Vagina (tissue), 2 donors: Measurements from ENCODE around the gene C6orf15.

Experiments used
- POLR2A ChIP-seq, 2 donors: fragments of 450-650 bp; IDR thresholded peaks; one replicate each; pipeline ENCODE4 v1.6.1; 2017; ENCODE audit warnings: antibody characterized with exemption in 2 of 2, mild to moderate bottlenecking in 2 of 2, moderate library complexity in 2 of 2
- POLR2AphosphoS5 ChIP-seq, 2 donors: sonication (generic); formaldehyde crosslinking; IDR thresholded peaks; one replicate each; pipeline ENCODE4 v1.9.0; 2017; ENCODE audit warnings: antibody characterized with exemption in 2 of 2, mild to moderate bottlenecking in 2 of 2, low read depth in 1 of 2; ENCODE audit not compliant: insufficient read depth in 1 of 2
- TF ChIP-seq, protein P1 (sequence below), 3 experiments: fragments of 450-650 bp in 2 of 3; fragments of 200-600 bp in 1 of 3; sonication (generic) in 1 of 3; IDR thresholded peaks; one replicate each; pipeline ENCODE4 v1.5.1; 2017 to 2019; ENCODE audit warnings: antibody characterized with exemption in 3 of 3, mild to moderate bottlenecking in 2 of 3, moderate library complexity in 2 of 3

DNA sequence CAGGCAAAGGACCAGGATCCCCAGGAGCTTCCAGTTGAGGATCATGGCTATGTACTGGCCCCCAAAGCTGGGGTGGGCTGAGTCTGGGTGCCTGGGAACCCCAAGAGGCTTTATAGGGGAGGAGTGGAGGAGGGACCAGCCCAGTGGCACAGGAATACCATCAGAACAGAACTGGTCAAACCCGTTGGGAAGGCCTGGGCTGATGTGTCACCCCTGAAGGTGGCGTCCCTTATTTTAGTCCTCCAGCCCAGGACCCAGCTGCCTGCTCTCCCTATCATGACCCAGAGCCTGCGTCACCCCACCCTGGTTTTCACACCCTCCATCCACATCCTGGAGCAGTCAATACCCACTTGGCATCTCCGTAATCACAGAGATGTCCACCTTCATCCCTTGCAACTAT, 26.6 kb upstream of the C6orf15 start, which contains the start of gene PSORS1C2:
- TF ChIP-seq, protein P1, sequence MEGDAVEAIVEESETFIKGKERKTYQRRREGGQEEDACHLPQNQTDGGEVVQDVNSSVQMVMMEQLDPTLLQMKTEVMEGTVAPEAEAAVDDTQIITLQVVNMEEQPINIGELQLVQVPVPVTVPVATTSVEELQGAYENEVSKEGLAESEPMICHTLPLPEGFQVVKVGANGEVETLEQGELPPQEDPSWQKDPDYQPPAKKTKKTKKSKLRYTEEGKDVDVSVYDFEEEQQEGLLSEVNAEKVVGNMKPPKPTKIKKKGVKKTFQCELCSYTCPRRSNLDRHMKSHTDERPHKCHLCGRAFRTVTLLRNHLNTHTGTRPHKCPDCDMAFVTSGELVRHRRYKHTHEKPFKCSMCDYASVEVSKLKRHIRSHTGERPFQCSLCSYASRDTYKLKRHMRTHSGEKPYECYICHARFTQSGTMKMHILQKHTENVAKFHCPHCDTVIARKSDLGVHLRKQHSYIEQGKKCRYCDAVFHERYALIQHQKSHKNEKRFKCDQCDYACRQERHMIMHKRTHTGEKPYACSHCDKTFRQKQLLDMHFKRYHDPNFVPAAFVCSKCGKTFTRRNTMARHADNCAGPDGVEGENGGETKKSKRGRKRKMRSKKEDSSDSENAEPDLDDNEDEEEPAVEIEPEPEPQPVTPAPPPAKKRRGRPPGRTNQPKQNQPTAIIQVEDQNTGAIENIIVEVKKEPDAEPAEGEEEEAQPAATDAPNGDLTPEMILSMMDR (IDR thresholded peaks at IDR 0.05) = no peak
- TF ChIP-seq POLR2A (IDR thresholded peaks at IDR 0.05) (no peak), POLR2AphosphoS5 (IDR thresholded peaks at IDR 0.05; ENCODE audit: insufficient read depth in 1 of 2, low read depth in 1 of 2) (no peak)
